ENCODE measurements around the gene ITPK1.

GRCh38 chr14:93101181-93101580 lies 14.5 kb downstream of the ITPK1 start:
- TF ChIP-seq, protein P1, sequence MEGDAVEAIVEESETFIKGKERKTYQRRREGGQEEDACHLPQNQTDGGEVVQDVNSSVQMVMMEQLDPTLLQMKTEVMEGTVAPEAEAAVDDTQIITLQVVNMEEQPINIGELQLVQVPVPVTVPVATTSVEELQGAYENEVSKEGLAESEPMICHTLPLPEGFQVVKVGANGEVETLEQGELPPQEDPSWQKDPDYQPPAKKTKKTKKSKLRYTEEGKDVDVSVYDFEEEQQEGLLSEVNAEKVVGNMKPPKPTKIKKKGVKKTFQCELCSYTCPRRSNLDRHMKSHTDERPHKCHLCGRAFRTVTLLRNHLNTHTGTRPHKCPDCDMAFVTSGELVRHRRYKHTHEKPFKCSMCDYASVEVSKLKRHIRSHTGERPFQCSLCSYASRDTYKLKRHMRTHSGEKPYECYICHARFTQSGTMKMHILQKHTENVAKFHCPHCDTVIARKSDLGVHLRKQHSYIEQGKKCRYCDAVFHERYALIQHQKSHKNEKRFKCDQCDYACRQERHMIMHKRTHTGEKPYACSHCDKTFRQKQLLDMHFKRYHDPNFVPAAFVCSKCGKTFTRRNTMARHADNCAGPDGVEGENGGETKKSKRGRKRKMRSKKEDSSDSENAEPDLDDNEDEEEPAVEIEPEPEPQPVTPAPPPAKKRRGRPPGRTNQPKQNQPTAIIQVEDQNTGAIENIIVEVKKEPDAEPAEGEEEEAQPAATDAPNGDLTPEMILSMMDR (IDR thresholded peaks at IDR 0.05), result no peak
- TF ChIP-seq POLR2A (IDR thresholded peaks at IDR 0.05), result no peak
- no peak for TF ChIP-seq POLR2AphosphoS5 (IDR thresholded peaks at IDR 0.05)

Measured in prostate gland (tissue), 2 donors.